Measurements from ENCODE around the gene ARHGAP26. TPM values are rescaled to one million over a fixed set of nuclear protein-coding genes. Genes with fewer than 3 reads are reported as not detected.
"Not testable (repeated sequence)": the region's sequence is repeated elsewhere in the genome, so short reads cannot be mapped to it uniquely, and the experiment has no call there.

Gene ARHGAP26
- total and polyA plus RNA-seq, 2 experiments from 2014 or later: 9.5 to 16.8 TPM

DNA sequence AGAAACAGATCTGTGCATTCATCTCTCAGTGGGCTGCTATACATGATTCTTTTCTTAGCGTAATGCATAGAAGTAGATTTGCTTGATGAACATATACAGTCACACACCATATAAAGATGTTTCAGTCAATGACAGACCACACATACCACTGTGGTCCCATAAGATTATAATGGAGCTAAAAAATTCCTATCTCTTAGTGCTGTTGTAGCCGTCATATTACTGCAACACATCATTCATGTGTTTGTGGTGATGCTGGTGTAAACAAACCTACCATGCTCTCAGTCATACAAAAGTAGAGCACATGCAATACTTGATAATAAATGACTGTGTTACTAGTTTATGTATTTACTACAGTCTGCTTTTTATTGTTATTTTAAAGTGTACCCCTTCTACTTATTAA lies 214.3 kb downstream of the ARHGAP26 start (continued):
- TF ChIP-seq, protein P1, sequence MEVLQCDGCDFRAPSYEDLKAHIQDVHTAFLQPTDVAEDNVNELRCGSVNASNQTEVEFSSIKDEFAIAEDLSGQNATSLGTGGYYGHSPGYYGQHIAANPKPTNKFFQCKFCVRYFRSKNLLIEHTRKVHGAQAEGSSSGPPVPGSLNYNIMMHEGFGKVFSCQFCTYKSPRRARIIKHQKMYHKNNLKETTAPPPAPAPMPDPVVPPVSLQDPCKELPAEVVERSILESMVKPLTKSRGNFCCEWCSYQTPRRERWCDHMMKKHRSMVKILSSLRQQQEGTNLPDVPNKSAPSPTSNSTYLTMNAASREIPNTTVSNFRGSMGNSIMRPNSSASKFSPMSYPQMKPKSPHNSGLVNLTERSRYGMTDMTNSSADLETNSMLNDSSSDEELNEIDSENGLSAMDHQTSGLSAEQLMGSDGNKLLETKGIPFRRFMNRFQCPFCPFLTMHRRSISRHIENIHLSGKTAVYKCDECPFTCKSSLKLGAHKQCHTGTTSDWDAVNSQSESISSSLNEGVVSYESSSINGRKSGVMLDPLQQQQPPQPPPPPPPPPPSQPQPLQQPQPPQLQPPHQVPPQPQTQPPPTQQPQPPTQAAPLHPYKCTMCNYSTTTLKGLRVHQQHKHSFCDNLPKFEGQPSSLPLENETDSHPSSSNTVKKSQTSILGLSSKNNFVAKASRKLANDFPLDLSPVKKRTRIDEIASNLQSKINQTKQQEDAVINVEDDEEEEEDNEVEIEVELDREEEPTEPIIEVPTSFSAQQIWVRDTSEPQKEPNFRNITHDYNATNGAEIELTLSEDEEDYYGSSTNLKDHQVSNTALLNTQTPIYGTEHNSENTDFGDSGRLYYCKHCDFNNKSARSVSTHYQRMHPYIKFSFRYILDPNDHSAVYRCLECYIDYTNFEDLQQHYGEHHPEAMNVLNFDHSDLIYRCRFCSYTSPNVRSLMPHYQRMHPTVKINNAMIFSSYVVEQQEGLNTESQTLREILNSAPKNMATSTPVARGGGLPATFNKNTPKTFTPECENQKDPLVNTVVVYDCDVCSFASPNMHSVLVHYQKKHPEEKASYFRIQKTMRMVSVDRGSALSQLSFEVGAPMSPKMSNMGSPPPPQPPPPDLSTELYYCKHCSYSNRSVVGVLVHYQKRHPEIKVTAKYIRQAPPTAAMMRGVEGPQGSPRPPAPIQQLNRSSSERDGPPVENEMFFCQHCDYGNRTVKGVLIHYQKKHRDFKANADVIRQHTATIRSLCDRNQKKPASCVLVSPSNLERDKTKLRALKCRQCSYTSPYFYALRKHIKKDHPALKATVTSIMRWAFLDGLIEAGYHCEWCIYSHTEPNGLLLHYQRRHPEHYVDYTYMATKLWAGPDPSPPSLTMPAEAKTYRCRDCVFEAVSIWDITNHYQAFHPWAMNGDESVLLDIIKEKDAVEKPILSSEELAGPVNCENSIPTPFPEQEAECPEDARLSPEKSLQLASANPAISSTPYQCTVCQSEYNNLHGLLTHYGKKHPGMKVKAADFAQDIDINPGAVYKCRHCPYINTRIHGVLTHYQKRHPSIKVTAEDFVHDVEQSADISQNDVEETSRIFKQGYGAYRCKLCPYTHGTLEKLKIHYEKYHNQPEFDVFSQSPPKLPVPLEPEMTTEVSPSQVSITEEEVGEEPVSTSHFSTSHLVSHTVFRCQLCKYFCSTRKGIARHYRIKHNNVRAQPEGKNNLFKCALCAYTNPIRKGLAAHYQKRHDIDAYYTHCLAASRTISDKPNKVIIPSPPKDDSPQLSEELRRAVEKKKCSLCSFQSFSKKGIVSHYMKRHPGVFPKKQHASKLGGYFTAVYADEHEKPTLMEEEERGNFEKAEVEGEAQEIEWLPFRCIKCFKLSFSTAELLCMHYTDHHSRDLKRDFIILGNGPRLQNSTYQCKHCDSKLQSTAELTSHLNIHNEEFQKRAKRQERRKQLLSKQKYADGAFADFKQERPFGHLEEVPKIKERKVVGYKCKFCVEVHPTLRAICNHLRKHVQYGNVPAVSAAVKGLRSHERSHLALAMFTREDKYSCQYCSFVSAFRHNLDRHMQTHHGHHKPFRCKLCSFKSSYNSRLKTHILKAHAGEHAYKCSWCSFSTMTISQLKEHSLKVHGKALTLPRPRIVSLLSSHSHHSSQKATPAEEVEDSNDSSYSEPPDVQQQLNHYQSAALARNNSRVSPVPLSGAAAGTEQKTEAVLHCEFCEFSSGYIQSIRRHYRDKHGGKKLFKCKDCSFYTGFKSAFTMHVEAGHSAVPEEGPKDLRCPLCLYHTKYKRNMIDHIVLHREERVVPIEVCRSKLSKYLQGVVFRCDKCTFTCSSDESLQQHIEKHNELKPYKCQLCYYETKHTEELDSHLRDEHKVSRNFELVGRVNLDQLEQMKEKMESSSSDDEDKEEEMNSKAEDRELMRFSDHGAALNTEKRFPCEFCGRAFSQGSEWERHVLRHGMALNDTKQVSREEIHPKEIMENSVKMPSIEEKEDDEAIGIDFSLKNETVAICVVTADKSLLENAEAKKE (CRISPR knock-in tag; IDR thresholded peaks at IDR 0.05): no peak
- no peak for TF ChIP-seq ZNF114 (CRISPR knock-in tag; IDR thresholded peaks at IDR 0.05)

DNA sequence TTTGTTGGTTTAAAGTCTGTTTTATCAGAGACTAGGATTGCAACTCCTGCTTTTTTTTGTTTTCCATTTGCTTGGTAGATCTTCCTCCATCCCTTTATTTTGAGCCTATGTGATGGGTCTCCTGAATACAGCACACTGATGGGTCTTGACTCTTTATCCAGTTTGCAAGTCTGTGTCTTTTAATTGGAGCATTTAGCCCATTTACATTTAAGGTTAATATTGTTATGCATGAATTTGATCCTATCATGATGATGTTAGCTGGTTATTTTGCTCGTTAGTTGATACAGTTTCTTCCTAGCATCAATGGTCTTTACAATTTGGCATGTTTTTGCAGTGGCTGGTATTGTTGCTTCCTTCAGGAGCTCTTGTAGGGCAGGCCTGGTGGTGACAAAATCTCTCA lies 219.1 kb downstream of the ARHGAP26 start:
- not testable (repeated sequence) for H2AFZ ChIP-seq; H3K4me1 Mint-ChIP-seq; ATAC-seq; H3K79me2 ChIP-seq (replicated peaks; ENCODE audit: insufficient read depth); H3F3A ChIP-seq (replicated peaks; ENCODE audit: low read depth); H3K36me3 ChIP-seq (ENCODE audit: insufficient read depth); H3K27ac ChIP-seq (ENCODE audit: low read depth); H4K20me1 ChIP-seq (replicated peaks; ENCODE audit: insufficient read depth); H3K4me1 ChIP-seq (ENCODE audit: insufficient read depth); H3K27ac Mint-ChIP-seq; H3K4me3 ChIP-seq; H3K27me3 Mint-ChIP-seq (ENCODE audit: insufficient read depth, low read depth, poor library complexity); H3K4me2 ChIP-seq; DNase-seq (ENCODE audit: low spot score); H3K9me2 ChIP-seq (ENCODE audit: insufficient read depth); H3K4me3 Mint-ChIP-seq; H3K27me3 ChIP-seq (ENCODE audit: insufficient read depth)
- Mint-ChIP-seq H3K9me3 (peaks cover 49% of the 10 kb centered on the region), H3K36me3 (ENCODE audit: low read depth) (peaks cover 45% of the 10 kb centered on the region)

DNA sequence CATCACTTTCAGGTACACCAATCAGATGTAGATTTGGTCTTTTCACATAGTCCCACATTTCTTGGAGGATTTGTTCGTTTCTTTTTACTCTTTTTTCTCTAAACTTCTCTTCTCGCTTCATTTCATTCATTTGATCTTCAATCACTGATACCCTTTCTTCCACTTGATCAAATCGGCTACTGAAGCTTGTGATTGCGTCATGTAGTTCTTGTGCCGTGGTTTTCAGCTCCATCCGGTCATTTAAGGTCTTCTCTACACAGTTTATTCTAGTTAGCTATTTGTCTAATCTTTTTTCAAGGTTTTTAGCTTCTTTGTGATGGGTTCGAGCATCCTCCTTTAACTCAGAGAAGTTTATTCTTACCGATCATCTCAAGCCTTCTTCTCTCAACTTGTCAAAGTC lies 219.9 kb downstream of the ARHGAP26 start:
- H3K27ac Mint-ChIP-seq; ATAC-seq; H3K4me2 ChIP-seq; H3K27me3 ChIP-seq (ENCODE audit: insufficient read depth); H3K79me2 ChIP-seq (replicated peaks; ENCODE audit: insufficient read depth); H3F3A ChIP-seq (replicated peaks; ENCODE audit: low read depth); H3K36me3 ChIP-seq (ENCODE audit: insufficient read depth); H3K9me2 ChIP-seq (ENCODE audit: insufficient read depth); H4K20me1 ChIP-seq (replicated peaks; ENCODE audit: insufficient read depth); H3K4me3 ChIP-seq; H2AFZ ChIP-seq; DNase-seq (ENCODE audit: low spot score); H3K4me1 Mint-ChIP-seq; H3K27me3 Mint-ChIP-seq (ENCODE audit: insufficient read depth, low read depth, poor library complexity); H3K27ac ChIP-seq (ENCODE audit: low read depth); H3K4me3 Mint-ChIP-seq; H3K4me1 ChIP-seq (ENCODE audit: insufficient read depth): not testable (repeated sequence)
- H3K36me3 Mint-ChIP-seq (ENCODE audit: low read depth): peaks cover 45% of the 10 kb centered on the region
- H3K9me3 Mint-ChIP-seq: peaks cover 49% of the 10 kb centered on the region

Data from GM23338 (cell line).